GM21515 (cell line): ENCODE data around the gene AKAP8L.
A peak's percentile ranks its signal among the peaks of the same experiment; 100 is the strongest.
"Not testable (repeated sequence)": the region's sequence is repeated elsewhere in the genome, so short reads cannot be mapped to it uniquely, and the experiment has no call there.

Experiments used
- ATAC-seq: cut with Tn5 transposase; IDR thresholded peaks from one replicate; pipeline ENCODE4 v1.9.1; 2021; ENCODE audit not compliant: unreplicated experiment

Gene AKAP8L

GRCh38 chr19:15357906-15358305, 60.9 kb downstream of the AKAP8L start:
- no peak for ATAC-seq

- no peak for ATAC-seq
Measured at GRCh38 chr19:15354566-15355296, 64.1 kb downstream of the AKAP8L start.

- no peak for ATAC-seq
Measured at GRCh38 chr19:15353908-15354307, 64.9 kb downstream of the AKAP8L start.

- ATAC-seq, result not testable (repeated sequence)
Measured at GRCh38 chr19:15352535-15352934, 66.3 kb downstream of the AKAP8L start.

- ATAC-seq, result not testable (repeated sequence)
Measured at GRCh38 chr19:15341328-15341727, 77.5 kb downstream of the AKAP8L start.

GRCh38 chr19:15340086-15340485, 78.7 kb downstream of the AKAP8L start:
- no peak for ATAC-seq

GRCh38 chr19:15337202-15337601, 81.6 kb downstream of the AKAP8L start:
- no peak for ATAC-seq

GRCh38 chr19:15335992-15336391, 82.8 kb downstream of the AKAP8L start:
- ATAC-seq, result not testable (repeated sequence)

GRCh38 chr19:15332311-15332996, 86.3 kb downstream of the AKAP8L start, which contains the start of gene BRD4:
Gene BRD4 (minus strand): TSS chr19:15332539. CDS start chr19:15273099, 59,440 bp downstream.
- ATAC-seq, result peak; percentile 44

- peak; percentile 33 for ATAC-seq
Measured at GRCh38 chr19:15331419-15332310, 87.1 kb downstream of the AKAP8L start.

GRCh38 chr19:15330801-15331418, 87.9 kb downstream of the AKAP8L start:
- ATAC-seq, result peak; percentile 8
